GM18519 (cell line): ENCODE results near the gene PFDN5.

Experiments
- ATAC-seq: cut with Tn5 transposase; IDR thresholded peaks from one replicate; pipeline ENCODE4 v1.9.1; 2021; ENCODE audit warnings: mild to moderate bottlenecking, moderate library complexity; ENCODE audit not compliant: unreplicated experiment, low FRiP score

Gene PFDN5

GRCh38 chr12:53295070-53295890 is at the start of gene PFDN5:
TSS of gene PFDN5 (plus strand) at chr12:53295542. CDS start at chr12:53295568, 26 bp downstream.
- peak; percentile 80 for ATAC-seq

- ATAC-seq, result peak; percentile 49
Observed at GRCh38 chr12:53251477-53252348, 43.6 kb upstream of the PFDN5 start.

- no peak for ATAC-seq
Observed at GRCh38 chr12:53252349-53252916, 42.9 kb upstream of the PFDN5 start.

GRCh38 chr12:53253298-53253697 is 42.0 kb upstream of the PFDN5 start:
- ATAC-seq, result no peak

- ATAC-seq, result no peak
Observed at GRCh38 chr12:53254816-53255545, 40.4 kb upstream of the PFDN5 start.

DNA sequence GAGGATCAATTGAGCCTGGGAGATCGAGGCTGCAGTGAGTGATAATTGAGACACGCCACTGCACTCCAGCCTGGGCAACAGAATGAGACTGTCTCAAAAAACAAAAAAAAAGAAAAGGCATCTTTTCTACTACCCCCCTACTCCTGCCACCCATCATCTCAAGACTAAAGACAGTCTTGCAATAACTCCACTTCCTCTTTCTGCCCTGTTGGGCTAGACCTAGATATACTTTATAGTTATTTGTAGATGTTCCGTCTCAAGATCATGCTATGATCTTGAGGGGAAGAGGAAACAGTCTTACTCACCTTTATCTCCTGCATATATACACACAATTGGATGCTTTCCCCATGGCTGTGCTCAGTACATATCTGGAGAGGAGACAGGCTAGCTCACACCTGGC is 39.3 kb upstream of the PFDN5 start:
- ATAC-seq, result no peak

GRCh38 chr12:53258541-53259539 is 36.5 kb upstream of the PFDN5 start:
- ATAC-seq, result no peak

- ATAC-seq, result no peak
Observed at GRCh38 chr12:53259891-53260290, 35.5 kb upstream of the PFDN5 start.

GRCh38 chr12:53265783-53266182 is 29.6 kb upstream of the PFDN5 start:
- ATAC-seq, result no peak

GRCh38 chr12:53267306-53267998 is 27.9 kb upstream of the PFDN5 start:
- no peak for ATAC-seq

GRCh38 chr12:53267999-53268629 is 27.2 kb upstream of the PFDN5 start, which contains the start of gene ESPL1:
TSS of gene ESPL1 (plus strand) at chr12:53268299. CDS start at chr12:53268767, 468 bp downstream.
- ATAC-seq, result peak; percentile 83

DNA sequence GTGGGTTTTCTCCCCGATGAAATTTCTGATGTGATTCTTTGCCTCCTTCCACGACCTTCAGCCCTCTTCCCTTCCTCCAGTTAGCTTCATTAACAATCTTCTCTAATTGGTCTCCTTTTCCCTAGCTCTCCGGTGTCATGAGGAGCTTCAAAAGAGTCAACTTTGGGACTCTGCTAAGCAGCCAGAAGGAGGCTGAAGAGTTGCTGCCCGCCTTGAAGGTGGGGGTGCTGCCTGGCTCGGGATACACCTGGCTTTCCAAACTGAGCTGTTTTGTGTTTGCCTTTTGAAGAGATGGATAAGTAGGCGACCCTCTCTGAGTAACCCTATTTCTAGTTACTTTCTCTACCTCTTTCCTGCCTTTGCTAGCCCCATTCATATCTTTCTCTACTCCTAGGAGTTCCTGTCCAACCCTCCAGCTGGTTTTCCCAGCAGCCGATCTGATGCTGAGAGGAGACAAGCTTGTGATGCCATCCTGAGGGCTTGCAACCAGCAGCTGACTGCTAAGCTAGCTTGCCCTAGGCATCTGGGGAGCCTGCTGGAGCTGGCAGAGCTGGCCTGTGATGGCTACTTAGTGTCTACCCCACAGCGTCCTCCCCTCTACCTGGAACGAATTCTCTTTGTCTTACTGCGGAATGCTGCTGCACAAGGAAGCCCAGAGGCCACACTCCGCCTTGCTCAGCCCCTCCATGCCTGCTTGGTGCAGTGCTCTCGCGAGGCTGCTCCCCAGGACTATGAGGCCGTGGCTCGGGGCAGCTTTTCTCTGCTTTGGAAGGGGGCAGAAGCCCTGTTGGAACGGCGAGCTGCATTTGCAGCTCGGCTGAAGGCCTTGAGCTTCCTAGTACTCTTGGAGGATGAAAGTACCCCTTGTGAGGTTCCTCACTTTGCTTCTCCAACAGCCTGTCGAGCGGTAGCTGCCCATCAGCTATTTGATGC is 26.4 kb upstream of the PFDN5 start:
- no peak for ATAC-seq

DNA sequence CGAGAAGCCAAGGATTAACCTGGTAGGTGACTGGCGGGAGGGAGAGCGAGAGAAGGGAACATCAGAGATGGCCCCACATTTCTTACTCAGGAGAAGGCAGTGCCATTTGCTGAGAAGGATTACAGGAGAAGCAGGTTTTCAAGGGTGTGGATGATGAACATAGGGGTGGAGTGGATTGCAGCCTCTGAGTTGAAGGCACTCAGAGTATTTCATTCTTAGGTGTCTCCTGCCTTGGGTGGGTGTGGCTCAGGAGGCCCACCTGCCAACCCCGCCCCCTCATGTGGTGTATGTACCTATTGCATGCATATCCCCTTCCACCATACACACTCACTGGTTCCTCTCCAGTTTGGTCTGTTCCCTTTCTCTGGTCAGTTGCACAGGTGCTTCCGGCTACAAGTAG is 20.9 kb upstream of the PFDN5 start:
- no peak for ATAC-seq

- no peak for ATAC-seq
Observed at GRCh38 chr12:53276511-53276910, 18.8 kb upstream of the PFDN5 start.

- ATAC-seq, result no peak
Observed at GRCh38 chr12:53277981-53278380, 17.4 kb upstream of the PFDN5 start.

- ATAC-seq, result no peak
Observed at GRCh38 chr12:53279283-53279869, 16.0 kb upstream of the PFDN5 start.
